Neural progenitor cell (in vitro differentiated cells): ENCODE data around the gene COL4A4. TPM values are rescaled to one million over a fixed set of nuclear protein-coding genes. Genes with fewer than 3 reads are reported as not detected.

Experiments
- DNase-seq: peaks from one replicate; pipeline ENCODE4 v3.0.0-alpha.2; 2016; ENCODE audit warnings: low spot score
- H2AFZ ChIP-seq: fragments of 200-600 bp; sonication (generic); replicated peaks from 2 replicates; pipeline ENCODE4 v1.6.1; 2016; ENCODE audit warnings: antibody characterized with exemption
- H3F3A ChIP-seq: fragments of 200-600 bp; sonication (generic); 2 replicates; pipeline ENCODE4 v1.6.1; 2016; ENCODE audit warnings: antibody characterized with exemption, low read depth
- H3K27ac ChIP-seq: fragments of 200-600 bp; sonication (generic); 2 replicates; pipeline ENCODE4 v1.5.1; 2016; ENCODE audit warnings: mild to moderate bottlenecking
- H3K27me3 ChIP-seq: fragments of 200-600 bp; sonication (generic); 2 replicates; pipeline ENCODE4 v1.6.1; 2016; ENCODE audit warnings: mild to moderate bottlenecking, moderate library complexity
- H3K36me3 ChIP-seq: fragments of 200-600 bp; sonication (generic); 2 replicates; pipeline ENCODE4 v1.5.1; 2016
- H3K4me1 ChIP-seq: fragments of 200-600 bp; sonication (generic); 2 replicates; pipeline ENCODE4 v1.6.1; 2016; ENCODE audit warnings: mixed run types
- H3K4me2 ChIP-seq: fragments of 200-600 bp; sonication (generic); 2 replicates; pipeline ENCODE4 v1.6.1; 2016
- H3K4me3 ChIP-seq: fragments of 200-600 bp; sonication (generic); 2 replicates; pipeline ENCODE4 v1.5.1; 2016
- H3K79me2 ChIP-seq: fragments of 200-600 bp; sonication (generic); 2 replicates; pipeline ENCODE4 v1.6.1; 2016; ENCODE audit warnings: low read depth
- H3K9ac ChIP-seq: fragments of 200-600 bp; sonication (generic); 2 replicates; pipeline ENCODE4 v1.6.1; 2016
- H3K9me3 ChIP-seq: fragments of 200-600 bp; sonication (generic); 2 replicates; pipeline ENCODE4 v1.5.1; 2016; ENCODE audit warnings: low read depth
- H4K20me1 ChIP-seq: fragments of 200-600 bp; sonication (generic); 2 replicates; pipeline ENCODE4 v1.6.1; 2016; ENCODE audit warnings: low read depth
- H3K27ac Mint-ChIP-seq: 3 replicates; pipeline ENCODE4 v1.8.0; 2021; ENCODE audit warnings: mixed read lengths
- H3K27me3 Mint-ChIP-seq: 2 replicates; pipeline ENCODE4 v1.8.0; 2022; ENCODE audit warnings: low read depth, mild to moderate bottlenecking, inconsistent platforms, moderate library complexity, mixed read lengths; ENCODE audit not compliant: insufficient read depth
- H3K36me3 Mint-ChIP-seq: 3 replicates; pipeline ENCODE4 v1.8.0; 2021; ENCODE audit warnings: mixed read lengths
- H3K4me1 Mint-ChIP-seq: 3 replicates; pipeline ENCODE4 v1.8.0; 2021; ENCODE audit warnings: mixed read lengths
- H3K4me3 Mint-ChIP-seq: 3 replicates; pipeline ENCODE4 v1.8.0; 2021; ENCODE audit warnings: mild to moderate bottlenecking, moderate library complexity, mixed read lengths
- H3K9me3 Mint-ChIP-seq: 3 replicates; pipeline ENCODE4 v1.8.0; 2020; ENCODE audit warnings: mixed read lengths
- CTCF ChIP-seq: fragments of 200-600 bp; sonication (generic); IDR thresholded peaks from 2 replicates; pipeline ENCODE4 v1.5.1; 2017; ENCODE audit warnings: antibody characterized with exemption, mild to moderate bottlenecking
- EZH2 ChIP-seq: fragments of 200-600 bp; sonication (generic); IDR thresholded peaks from 2 replicates; pipeline ENCODE4 v1.6.1; 2017; ENCODE audit warnings: antibody characterized with exemption, mild to moderate bottlenecking, moderate library complexity
- EZH2phosphoT487 ChIP-seq: fragments of 200-600 bp; sonication (generic); IDR thresholded peaks from 2 replicates; pipeline ENCODE4 v1.6.1; 2017; ENCODE audit warnings: antibody characterized with exemption
- total RNA-seq: library from RNA; depleted of rRNA; stranded (reverse); fragments of >200 nt; gene quantifications from 2 replicates; pipeline ENCODE4 v1.2.3, GENCODE V29; 2015; ENCODE audit warnings: low replicate concordance

The COL4A4 gene
- 0.60 and 0.62 TPM in 2 replicates for total RNA-seq

GRCh38 chr2:227163998-227164762 lies at the start of gene COL4A4, which contains the start of gene COL4A3:
COL4A4 (minus strand) TSS chr2:227164205; CDS start chr2:227147483, 16,722 bp downstream.
COL4A3 (plus strand) TSS chr2:227164624; CDS start chr2:227164727, 103 bp downstream.
- Mint-ChIP-seq H3K27ac (no peak within 1 kb of the TSS), H3K27me3 (peaks cover 46% of the 10 kb centered on the region), H3K4me3 (peak within 1 kb of the TSS; percentile 84), H3K4me1 (peaks cover 4% of the 10 kb centered on the region), H3K36me3 (no peaks in the 10 kb centered on the region), H3K9me3 (peaks cover 4% of the 10 kb centered on the region)
- Histone ChIP-seq H2AFZ (peak within 1 kb of the TSS; percentile 97), H3K4me2 (peak within 1 kb of the TSS; percentile 97), H3K4me3 (peak within 1 kb of the TSS; percentile 71), H3K79me2 (no peaks in the 10 kb centered on the region), H3K9ac (no peak within 1 kb of the TSS), H3F3A (no peaks in the 10 kb centered on the region), H3K9me3 (no peaks in the 10 kb centered on the region), H3K4me1 (no peaks in the 10 kb centered on the region), H3K36me3 (no peaks in the 10 kb centered on the region), H3K27me3 (peaks cover 77% of the 10 kb centered on the region), H4K20me1 (no peaks in the 10 kb centered on the region), H3K27ac (no peak within 1 kb of the TSS)
- TF ChIP-seq EZH2 = peak; percentile 83
- TF ChIP-seq CTCF = no peak
- TF ChIP-seq EZH2phosphoT487 = peak; percentile 35
- peak; percentile 74 for DNase-seq

- Histone ChIP-seq H3K4me3 (no peak overlapping the region), H3K4me1 (peaks cover 29% of the 10 kb centered on the region), H2AFZ (no peak overlapping the region), H3K9ac (no peak overlapping the region), H3K9me3 (no peaks in the 10 kb centered on the region), H3K4me2 (peak overlapping the region; percentile 31), H3K79me2 (no peaks in the 10 kb centered on the region), H4K20me1 (peaks cover 5% of the 10 kb centered on the region), H3K27me3 (peaks cover 57% of the 10 kb centered on the region), H3K27ac (no peak overlapping the region), H3F3A (peaks cover 11% of the 10 kb centered on the region), H3K36me3 (no peaks in the 10 kb centered on the region)
- Mint-ChIP-seq H3K36me3 (no peaks in the 10 kb centered on the region), H3K9me3 (no peaks in the 10 kb centered on the region), H3K27me3 (peaks cover 10% of the 10 kb centered on the region), H3K27ac (no peak overlapping the region), H3K4me1 (peaks cover 23% of the 10 kb centered on the region), H3K4me3 (no peak overlapping the region)
- DNase-seq = no peak
- TF ChIP-seq CTCF (no peak), EZH2phosphoT487 (no peak), EZH2 (no peak)
These were observed 43.6 kb upstream of the COL4A4 start for GRCh38 chr2:227207573-227207972.

- H3K36me3 Mint-ChIP-seq = no peaks in the 10 kb centered on the region
- H3K27ac Mint-ChIP-seq = peak overlapping the region; percentile 51
- H3K27me3 Mint-ChIP-seq = peaks cover 10% of the 10 kb centered on the region
- no peak overlapping the region for H2AFZ ChIP-seq
- H4K20me1 ChIP-seq = peaks cover 5% of the 10 kb centered on the region
- H3K36me3 ChIP-seq = no peaks in the 10 kb centered on the region
- TF ChIP-seq CTCF = no peak
- TF ChIP-seq EZH2 = no peak
- TF ChIP-seq EZH2phosphoT487 = no peak
- H3K4me3 Mint-ChIP-seq = no peak overlapping the region
- H3K4me1 ChIP-seq = peaks cover 32% of the 10 kb centered on the region
- no peaks in the 10 kb centered on the region for H3K9me3 Mint-ChIP-seq
- no peak overlapping the region for H3K4me2 ChIP-seq
- DNase-seq = no peak
- peaks cover 11% of the 10 kb centered on the region for H3F3A ChIP-seq
- H3K79me2 ChIP-seq = no peaks in the 10 kb centered on the region
- no peak overlapping the region for H3K27ac ChIP-seq
- H3K9me3 ChIP-seq = no peaks in the 10 kb centered on the region
- no peak overlapping the region for H3K4me3 ChIP-seq
- H3K9ac ChIP-seq = no peak overlapping the region
- H3K27me3 ChIP-seq = peaks cover 61% of the 10 kb centered on the region
- H3K4me1 Mint-ChIP-seq = peaks cover 23% of the 10 kb centered on the region
These were observed 42.4 kb upstream of the COL4A4 start for GRCh38 chr2:227206406-227206805.
